SHP77 treated with DMSO at 0.1 percent for 48 hours (cell line): ENCODE measurements around the gene BRD3.
"Not testable (repeated sequence)": the region's sequence is repeated elsewhere in the genome, so short reads cannot be mapped to it uniquely, and the experiment has no call there.

Experiments
- DNase-seq: peaks from one replicate; lab custom pipeline; 2025; lab: John Stamatoyannopoulos, UW

BRD3 gene

GRCh38 chr9:134067904-134068743 lies at the start of gene BRD3:
Gene BRD3, minus strand, starts transcription at chr9:134068026. Its CDS starts 14,549 bp downstream, at chr9:134053477.
- DNase-seq = peak; percentile 13

- no peak for DNase-seq
Measured at GRCh38 chr9:134112561-134112960, 44.7 kb upstream of the BRD3 start.

- no peak for DNase-seq
Measured at GRCh38 chr9:134111064-134111463, 43.2 kb upstream of the BRD3 start.

GRCh38 chr9:134103391-134103998 lies 35.7 kb upstream of the BRD3 start:
- DNase-seq = no peak

GRCh38 chr9:134101623-134102149 lies 33.9 kb upstream of the BRD3 start:
- DNase-seq = no peak

GRCh38 chr9:134101133-134101532 lies 33.3 kb upstream of the BRD3 start:
- not testable (repeated sequence) for DNase-seq

GRCh38 chr9:134100040-134100439 lies 32.2 kb upstream of the BRD3 start:
- no peak for DNase-seq

GRCh38 chr9:134099123-134099761 lies 31.4 kb upstream of the BRD3 start:
- no peak for DNase-seq

- DNase-seq = no peak
Measured at GRCh38 chr9:134089972-134090371, 22.1 kb upstream of the BRD3 start.

- DNase-seq = no peak
Measured at GRCh38 chr9:134088063-134088725, 20.4 kb upstream of the BRD3 start.

- DNase-seq = no peak
Measured at GRCh38 chr9:134085674-134086073, 17.8 kb upstream of the BRD3 start.

- no peak for DNase-seq
Measured at GRCh38 chr9:134083451-134083850, 15.6 kb upstream of the BRD3 start.

GRCh38 chr9:134076644-134077043 lies 8.8 kb upstream of the BRD3 start:
- no peak for DNase-seq

GRCh38 chr9:134075689-134076088 lies 7.9 kb upstream of the BRD3 start:
- DNase-seq = not testable (repeated sequence)

- DNase-seq = no peak
Measured at GRCh38 chr9:134073500-134073899, 5.7 kb upstream of the BRD3 start.

- DNase-seq = not testable (repeated sequence)
Measured at GRCh38 chr9:134072683-134073082, 4.9 kb upstream of the BRD3 start.

- DNase-seq = no peak
Measured at GRCh38 chr9:134071149-134071548, 3.3 kb upstream of the BRD3 start.

GRCh38 chr9:134069480-134070399 lies 1.9 kb upstream of the BRD3 start:
- no peak for DNase-seq

GRCh38 chr9:134068744-134069479 lies 1.1 kb upstream of the BRD3 start:
- no peak for DNase-seq
